ENCODE measurements around the gene HSFY2.
"Not testable (repeated sequence)": the region's sequence is repeated elsewhere in the genome, so short reads cannot be mapped to it uniquely, and the experiment has no call there.

HSFY2 gene

GRCh38 chrY:18773635-18774034 is at the start of gene HSFY2:
Gene HSFY2, minus strand, starts transcription at chrY:18773735. Its CDS starts 117 bp downstream, at chrY:18773618.
- not testable (repeated sequence) for H3K9me3 ChIP-seq (ENCODE audit: control insufficient read depth, insufficient read depth, low read length); H3K27ac ChIP-seq (ENCODE audit: low read depth, low read length); H3K9ac ChIP-seq (ENCODE audit: low read depth, low read length); H3K4me1 ChIP-seq (ENCODE audit: control insufficient read depth, insufficient read depth, low read length); H3K4me3 ChIP-seq (ENCODE audit: low read depth, low read length); H3K36me3 ChIP-seq (ENCODE audit: control insufficient read depth, insufficient read depth, low read length); H3K27me3 ChIP-seq (ENCODE audit: control insufficient read depth, insufficient read depth, low read length)

GRCh38 chrY:18815751-18816150 is 42.2 kb upstream of the HSFY2 start:
- not testable (repeated sequence) for H3K36me3 ChIP-seq (ENCODE audit: control insufficient read depth, insufficient read depth, low read length); H3K4me3 ChIP-seq (ENCODE audit: low read depth, low read length); H3K4me1 ChIP-seq (ENCODE audit: control insufficient read depth, insufficient read depth, low read length); H3K27ac ChIP-seq (ENCODE audit: low read depth, low read length); H3K9me3 ChIP-seq (ENCODE audit: control insufficient read depth, insufficient read depth, low read length); H3K9ac ChIP-seq (ENCODE audit: low read depth, low read length); H3K27me3 ChIP-seq (ENCODE audit: control insufficient read depth, insufficient read depth, low read length)

GRCh38 chrY:18788757-18789406 is 15.3 kb upstream of the HSFY2 start:
- H3K27ac ChIP-seq (ENCODE audit: low read depth, low read length); H3K4me3 ChIP-seq (ENCODE audit: low read depth, low read length); H3K4me1 ChIP-seq (ENCODE audit: control insufficient read depth, insufficient read depth, low read length); H3K9me3 ChIP-seq (ENCODE audit: control insufficient read depth, insufficient read depth, low read length); H3K9ac ChIP-seq (ENCODE audit: low read depth, low read length); H3K36me3 ChIP-seq (ENCODE audit: control insufficient read depth, insufficient read depth, low read length); H3K27me3 ChIP-seq (ENCODE audit: control insufficient read depth, insufficient read depth, low read length): not testable (repeated sequence)

GRCh38 chrY:18754077-18754476 is 19.5 kb downstream of the HSFY2 start:
- not testable (repeated sequence) for H3K9ac ChIP-seq (ENCODE audit: low read depth, low read length); H3K9me3 ChIP-seq (ENCODE audit: control insufficient read depth, insufficient read depth, low read length); H3K27me3 ChIP-seq (ENCODE audit: control insufficient read depth, insufficient read depth, low read length); H3K36me3 ChIP-seq (ENCODE audit: control insufficient read depth, insufficient read depth, low read length); H3K4me1 ChIP-seq (ENCODE audit: control insufficient read depth, insufficient read depth, low read length); H3K27ac ChIP-seq (ENCODE audit: low read depth, low read length); H3K4me3 ChIP-seq (ENCODE audit: low read depth, low read length)

GRCh38 chrY:18753133-18753815 is 20.3 kb downstream of the HSFY2 start:
- H3K9me3 ChIP-seq (ENCODE audit: control insufficient read depth, insufficient read depth, low read length); H3K27me3 ChIP-seq (ENCODE audit: control insufficient read depth, insufficient read depth, low read length); H3K4me1 ChIP-seq (ENCODE audit: control insufficient read depth, insufficient read depth, low read length); H3K27ac ChIP-seq (ENCODE audit: low read depth, low read length); H3K36me3 ChIP-seq (ENCODE audit: control insufficient read depth, insufficient read depth, low read length); H3K4me3 ChIP-seq (ENCODE audit: low read depth, low read length); H3K9ac ChIP-seq (ENCODE audit: low read depth, low read length): not testable (repeated sequence)

- H3K4me1 ChIP-seq (ENCODE audit: control insufficient read depth, insufficient read depth, low read length); H3K9me3 ChIP-seq (ENCODE audit: control insufficient read depth, insufficient read depth, low read length); H3K27me3 ChIP-seq (ENCODE audit: control insufficient read depth, insufficient read depth, low read length); H3K9ac ChIP-seq (ENCODE audit: low read depth, low read length); H3K4me3 ChIP-seq (ENCODE audit: low read depth, low read length); H3K27ac ChIP-seq (ENCODE audit: low read depth, low read length); H3K36me3 ChIP-seq (ENCODE audit: control insufficient read depth, insufficient read depth, low read length): not testable (repeated sequence)
Measured at GRCh38 chrY:18723714-18724113, 49.8 kb downstream of the HSFY2 start.

Data from HUES48 (cell line).